GM06990 (cell line): ENCODE results near the gene KCNC4.

ENCODE experiments used
- DNase-seq: peaks from one replicate; pipeline ENCODE4 v3.0.0-alpha.2; 2011; ENCODE audit not compliant: insufficient read length; ENCODE audit errors: extremely low read depth
- H3K27me3 ChIP-seq: replicated peaks from 2 replicates; pipeline ENCODE4 v1.6.0; 2011; ENCODE audit warnings: low read length; ENCODE audit not compliant: control insufficient read depth, insufficient read depth
- H3K36me3 ChIP-seq: 2 replicates; pipeline ENCODE4 v1.5.1; 2011; ENCODE audit warnings: low read length; ENCODE audit not compliant: control insufficient read depth, insufficient read depth
- H3K4me3 ChIP-seq: replicated peaks from 2 replicates; pipeline ENCODE4 v1.5.1; 2011; ENCODE audit warnings: low read depth, mild to moderate bottlenecking, control low read depth, low read length
- CTCF ChIP-seq: IDR thresholded peaks from 2 replicates; pipeline ENCODE4 v1.5.1; 2011; ENCODE audit warnings: low read length, control low read depth, mild to moderate bottlenecking, inconsistent platforms; ENCODE audit not compliant: insufficient read depth, poor library complexity, severe bottlenecking

Gene KCNC4

DNA sequence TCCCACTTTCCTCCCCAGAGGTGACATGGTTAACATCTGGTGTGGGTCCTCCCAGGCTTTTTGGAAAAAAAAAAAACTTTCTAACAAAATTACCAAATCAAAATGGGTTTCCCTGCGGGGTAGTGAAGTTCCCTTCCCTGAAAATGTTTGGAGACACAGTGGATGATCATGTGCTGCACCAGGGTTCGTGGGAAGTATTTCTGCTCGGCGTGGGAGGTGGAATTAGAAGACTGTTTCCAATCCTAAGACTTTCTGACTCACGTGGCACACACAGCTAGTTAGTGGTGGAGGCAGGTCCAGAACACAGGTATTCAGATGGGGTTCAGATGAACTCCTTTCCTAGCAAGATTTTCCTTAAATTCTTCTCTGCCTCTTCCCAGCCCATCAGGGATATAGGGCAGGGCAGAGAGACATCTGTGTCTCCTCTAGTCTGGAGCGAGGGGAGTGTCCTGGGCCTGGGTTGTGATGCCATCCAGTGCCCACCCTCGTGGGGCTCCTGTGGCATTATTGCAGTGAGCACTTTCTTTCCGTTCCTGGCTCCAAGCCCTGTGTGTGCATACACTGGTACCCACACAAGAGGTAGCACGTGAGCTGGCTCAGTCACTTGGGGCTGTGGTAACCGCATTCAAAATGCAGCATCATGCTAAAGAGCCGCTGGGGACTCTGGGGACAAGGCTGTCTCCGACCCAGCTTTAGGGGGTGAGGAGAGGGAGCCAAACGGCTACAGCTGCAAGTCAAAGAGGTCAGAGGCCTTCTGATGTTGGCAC is 27.5 kb downstream of the KCNC4 start:
- DNase-seq, result no peak
- Histone ChIP-seq H3K27me3 (no peaks in the 10 kb centered on the region), H3K36me3 (no peaks in the 10 kb centered on the region), H3K4me3 (no peak overlapping the region)
- peak; percentile 14 for TF ChIP-seq CTCF

GRCh38 chr1:110239441-110240430 is 29.6 kb downstream of the KCNC4 start:
- no peak for DNase-seq
- no peak for TF ChIP-seq CTCF
- H3K36me3 ChIP-seq, result no peaks in the 10 kb centered on the region
- no peaks in the 10 kb centered on the region for H3K27me3 ChIP-seq
- no peak overlapping the region for H3K4me3 ChIP-seq

DNA sequence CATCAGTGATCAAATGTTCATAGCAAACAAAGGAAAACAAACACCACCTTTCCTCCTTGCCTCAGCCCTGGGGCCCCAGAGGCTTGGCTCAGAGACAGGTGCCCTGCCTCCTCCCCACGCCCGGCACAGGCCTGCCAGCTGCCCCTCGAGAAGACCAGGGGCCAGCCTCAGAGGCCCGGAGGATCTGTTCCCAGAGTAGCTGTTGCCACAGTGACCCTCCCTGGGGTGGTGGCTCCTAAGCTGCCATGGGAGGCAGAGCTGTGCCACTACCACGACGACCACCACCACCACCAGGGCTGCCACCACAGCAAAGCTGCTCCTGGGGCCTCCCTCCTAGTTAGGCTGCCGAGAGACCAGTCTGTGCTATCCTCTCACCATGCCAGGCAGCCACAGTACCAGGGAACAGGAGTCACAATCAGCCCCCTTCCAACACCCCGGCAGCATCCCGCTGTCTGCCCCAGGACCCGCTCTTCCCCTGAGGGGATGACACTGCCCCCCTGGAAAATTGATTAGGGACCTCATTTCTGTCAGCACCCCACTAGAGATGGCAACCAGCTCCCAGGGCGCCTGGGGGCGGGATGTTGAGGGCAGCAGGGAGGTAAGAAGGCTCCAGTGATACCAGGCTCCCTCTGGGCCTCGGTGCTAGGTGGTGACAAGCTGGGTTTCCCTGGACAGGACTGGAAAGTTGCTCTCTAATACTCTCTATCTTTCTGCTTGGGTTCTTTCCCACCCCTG is 30.5 kb downstream of the KCNC4 start:
- DNase-seq, result no peak
- Histone ChIP-seq H3K27me3 (no peaks in the 10 kb centered on the region), H3K4me3 (no peak overlapping the region), H3K36me3 (no peaks in the 10 kb centered on the region)
- no peak for TF ChIP-seq CTCF

DNA sequence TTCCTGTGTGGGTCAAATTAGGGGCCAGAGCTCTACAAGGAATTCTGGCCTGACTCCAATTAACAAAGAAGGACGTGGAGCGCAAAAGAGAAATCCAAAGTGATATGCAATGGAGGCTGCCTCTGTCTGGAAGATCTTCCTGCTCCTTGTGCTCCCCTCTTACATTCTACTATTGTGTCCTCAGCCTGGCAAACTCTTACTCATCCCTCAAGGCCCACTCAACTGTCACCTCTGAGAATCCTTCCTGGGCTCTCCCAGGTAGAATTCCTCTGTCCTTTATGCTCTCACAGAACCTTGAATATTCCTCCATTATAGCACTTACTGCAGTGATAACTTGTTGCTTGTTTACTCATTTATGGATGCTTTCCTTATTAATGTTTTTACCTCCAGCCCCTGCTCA is 31.4 kb downstream of the KCNC4 start:
- no peaks in the 10 kb centered on the region for H3K36me3 ChIP-seq
- TF ChIP-seq CTCF, result no peak
- no peaks in the 10 kb centered on the region for H3K27me3 ChIP-seq
- no peak for DNase-seq
- no peak overlapping the region for H3K4me3 ChIP-seq

- Histone ChIP-seq H3K4me3 (no peak overlapping the region), H3K27me3 (no peaks in the 10 kb centered on the region), H3K36me3 (no peaks in the 10 kb centered on the region)
- TF ChIP-seq CTCF, result no peak
- DNase-seq, result no peak
Measured at GRCh38 chr1:110242062-110242461, 31.9 kb downstream of the KCNC4 start.
